SKM-1 treated with dmso at 0.1 percent for 144 hours (cell line): Measurements from ENCODE around the gene METTL25B.
"Not testable (repeated sequence)": the region's sequence is repeated elsewhere in the genome, so short reads cannot be mapped to it uniquely, and the experiment has no call there.

Experiments used
- DNase-seq: peaks from one replicate; lab custom pipeline; 2025; ENCODE audit not compliant: unreplicated experiment; lab: John Stamatoyannopoulos, UW

METTL25B gene

GRCh38 chr1:156747742-156748669, 19.7 kb downstream of the METTL25B start:
- DNase-seq = no peak

- DNase-seq = peak; percentile 87
Measured at GRCh38 chr1:156748670-156749418, 20.6 kb downstream of the METTL25B start.

- DNase-seq = no peak
Measured at GRCh38 chr1:156749419-156750118, 21.3 kb downstream of the METTL25B start.

GRCh38 chr1:156750191-156750672, 22.0 kb downstream of the METTL25B start:
- no peak for DNase-seq

GRCh38 chr1:156750711-156751450, 22.6 kb downstream of the METTL25B start:
- DNase-seq = peak; percentile 39

- DNase-seq = no peak
Measured at GRCh38 chr1:156751451-156751756, 23.1 kb downstream of the METTL25B start, which contains the start of gene HDGF. Gene HDGF (minus strand): TSS chr1:156751675. CDS start chr1:156751429, 246 bp downstream.

GRCh38 chr1:156751757-156752481, 23.6 kb downstream of the METTL25B start:
- DNase-seq = peak; percentile 97

GRCh38 chr1:156752843-156753482, 24.7 kb downstream of the METTL25B start:
- DNase-seq = no peak

GRCh38 chr1:156754219-156754618, 25.9 kb downstream of the METTL25B start:
- DNase-seq = no peak

- no peak for DNase-seq
Measured at GRCh38 chr1:156755527-156755950, 27.3 kb downstream of the METTL25B start.

- no peak for DNase-seq
Measured at GRCh38 chr1:156756355-156756754, 28.1 kb downstream of the METTL25B start.

GRCh38 chr1:156757572-156758253, 29.4 kb downstream of the METTL25B start:
- not testable (repeated sequence) for DNase-seq

- no peak for DNase-seq
Measured at GRCh38 chr1:156760092-156760795, 32.0 kb downstream of the METTL25B start.

- no peak for DNase-seq
Measured at GRCh38 chr1:156760796-156761104, 32.5 kb downstream of the METTL25B start.

- not testable (repeated sequence) for DNase-seq
Measured at GRCh38 chr1:156765136-156765535, 36.9 kb downstream of the METTL25B start.

GRCh38 chr1:156765666-156766065, 37.4 kb downstream of the METTL25B start:
- DNase-seq = no peak

- DNase-seq = no peak
Measured at GRCh38 chr1:156766298-156767100, 38.2 kb downstream of the METTL25B start.
